MM.1S (cell line): ENCODE data around the gene FCHO2.

Source experiments
- DNase-seq: peaks from one replicate; pipeline ENCODE4 v3.0.0-alpha.2; 2015
- H2AFZ ChIP-seq: fragments of 300-600 bp; sonication (generic); 2 replicates; pipeline ENCODE4 v1.6.0; 2016; ENCODE audit warnings: antibody characterized with exemption, low read length
- H3F3A ChIP-seq: fragments of 300-600 bp; sonication (generic); 2 replicates; pipeline ENCODE4 v1.6.1; 2016; ENCODE audit warnings: mild to moderate bottlenecking, antibody characterized with exemption, low read length, moderate library complexity, mixed read lengths; ENCODE audit not compliant: insufficient read depth
- H3K27ac ChIP-seq: fragments of 300-600 bp; sonication (generic); 2 replicates; pipeline ENCODE4 v1.5.1; 2016; ENCODE audit warnings: mild to moderate bottlenecking, low read length
- H3K27me3 ChIP-seq: fragments of 300-600 bp; sonication (generic); replicated peaks from 2 replicates; pipeline ENCODE4 v1.6.0; 2016; ENCODE audit warnings: low read length; ENCODE audit not compliant: insufficient read depth
- H3K36me3 ChIP-seq: fragments of 300-600 bp; sonication (generic); replicated peaks from 2 replicates; pipeline ENCODE4 v1.6.1; 2016; ENCODE audit warnings: mild to moderate bottlenecking, low read length, mixed read lengths; ENCODE audit not compliant: insufficient read depth
- H3K4me1 ChIP-seq: fragments of 300-600 bp; sonication (generic); 2 replicates; pipeline ENCODE4 v1.6.1; 2016; ENCODE audit warnings: low read length, mixed read lengths
- H3K4me2 ChIP-seq: fragments of 300-600 bp; sonication (generic); 2 replicates; pipeline ENCODE4 v1.6.0; 2016; ENCODE audit warnings: low read depth, low read length
- H3K4me3 ChIP-seq: fragments of 300-600 bp; sonication (generic); 2 replicates; pipeline ENCODE4 v1.5.1; 2016; ENCODE audit warnings: low read length, mixed read lengths
- H3K79me2 ChIP-seq: fragments of 300-600 bp; sonication (generic); 2 replicates; pipeline ENCODE4 v1.6.1; 2016; ENCODE audit warnings: mixed run types, low read length, mixed read lengths
- H3K9ac ChIP-seq: fragments of 300-600 bp; sonication (generic); 2 replicates; pipeline ENCODE4 v1.6.1; 2016; ENCODE audit warnings: low read length, mixed read lengths
- H3K9me2 ChIP-seq: fragments of 300-600 bp; sonication (generic); replicated peaks from 2 replicates; pipeline ENCODE4 v1.6.1; 2016; ENCODE audit warnings: mild to moderate bottlenecking, low read length, mixed read lengths; ENCODE audit not compliant: insufficient read depth
- H3K9me3 ChIP-seq: fragments of 300-600 bp; sonication (generic); replicated peaks from 2 replicates; pipeline ENCODE4 v1.6.1; 2016; ENCODE audit warnings: mild to moderate bottlenecking, low read length, mixed read lengths; ENCODE audit not compliant: insufficient read depth
- H4K20me1 ChIP-seq: fragments of 300-600 bp; sonication (generic); 2 replicates; pipeline ENCODE4 v1.6.1; 2016; ENCODE audit warnings: mild to moderate bottlenecking, low read length, moderate library complexity, mixed read lengths; ENCODE audit not compliant: insufficient read depth
- CTCF ChIP-seq: fragments of 300-600 bp; sonication (generic); IDR thresholded peaks from 2 replicates; pipeline ENCODE4 v1.5.1; 2016; ENCODE audit warnings: antibody characterized with exemption, low read length, mixed read lengths
- EZH2 ChIP-seq: fragments of 300-600 bp; sonication (generic); optimal IDR thresholded peaks from 2 replicates; pipeline ENCODE3; 2017; ENCODE audit warnings: low read depth, mild to moderate bottlenecking, antibody characterized with exemption, low read length, mixed read lengths
- EZH2phosphoT487 ChIP-seq: fragments of 300-600 bp; sonication (generic); IDR thresholded peaks from 2 replicates; pipeline ENCODE4 v1.6.1; 2018; ENCODE audit warnings: antibody characterized with exemption, low read length

Gene FCHO2

DNA sequence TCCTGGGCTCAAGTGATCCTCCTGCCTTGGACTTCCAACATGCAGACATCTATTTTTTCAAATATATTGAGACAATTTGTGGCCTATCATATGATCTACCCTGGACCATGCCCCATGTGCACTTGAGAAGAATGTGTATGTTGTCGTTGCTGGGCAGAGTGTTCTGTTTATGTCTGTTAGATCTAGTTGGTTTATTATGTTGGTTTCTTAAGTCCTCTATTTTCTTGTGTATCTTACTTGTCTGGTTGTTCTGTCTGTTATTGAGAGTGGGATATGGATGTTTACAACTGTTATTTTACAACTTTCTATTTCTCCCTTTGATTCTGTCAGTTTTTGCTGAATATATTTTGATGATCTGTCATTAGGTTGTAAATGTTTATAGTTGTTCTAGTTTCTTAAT, 154.3 kb downstream of the FCHO2 start:
- Histone ChIP-seq H3K79me2 (no peaks in the 10 kb centered on the region), H3K27me3 (no peaks in the 10 kb centered on the region)

DNA sequence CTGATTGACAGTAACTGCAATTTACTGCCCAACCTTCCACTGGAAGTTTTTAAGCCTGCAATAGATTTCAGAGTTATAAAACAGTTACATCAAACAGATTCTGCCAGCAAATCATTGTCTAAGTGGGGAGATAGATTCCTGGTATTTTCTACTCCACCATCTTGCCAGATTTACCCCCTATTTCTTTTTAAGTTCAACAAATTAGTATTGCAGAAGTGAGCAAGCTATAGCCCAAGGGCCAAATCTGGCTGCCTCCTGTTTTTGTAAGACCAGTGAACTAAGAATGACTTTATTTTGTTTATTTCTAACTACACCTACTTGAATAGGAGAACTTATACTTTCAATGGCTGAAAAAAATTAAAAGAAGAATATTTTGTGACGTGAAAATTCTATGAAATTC, 155.7 kb downstream of the FCHO2 start:
- H4K20me1 ChIP-seq: no peaks in the 10 kb centered on the region
- no peaks in the 10 kb centered on the region for H3K79me2 ChIP-seq
- H3K9me3 ChIP-seq: no peaks in the 10 kb centered on the region
- H3K36me3 ChIP-seq: no peaks in the 10 kb centered on the region
- TF ChIP-seq EZH2phosphoT487 (no peak), EZH2 (no peak), CTCF (no peak)
- no peak overlapping the region for H2AFZ ChIP-seq
- no peak for DNase-seq
- H3K4me1 ChIP-seq: 0 out of 2 replicates have a peak, but pooled peaks cover 3% of the 10 kb centered on the region
- no peaks in the 10 kb centered on the region for H3F3A ChIP-seq
- H3K4me2 ChIP-seq: no peak overlapping the region
- 0 out of 2 replicates have a peak, but pooled peaks cover under 1% of the 10 kb centered on the region for H3K27me3 ChIP-seq
- H3K9me2 ChIP-seq: no peaks in the 10 kb centered on the region
- H3K27ac ChIP-seq: no peak overlapping the region
- H3K9ac ChIP-seq: no peak overlapping the region
- H3K4me3 ChIP-seq: no peak overlapping the region

More for the DNA sequence above, 154.3 kb downstream of the FCHO2 start:
- no peak for TF ChIP-seq EZH2
- TF ChIP-seq CTCF: no peak
- no peak for TF ChIP-seq EZH2phosphoT487
- Histone ChIP-seq H3F3A (no peaks in the 10 kb centered on the region), H3K4me3 (no peak overlapping the region), H2AFZ (no peak overlapping the region), H3K27ac (no peak overlapping the region), H3K9me2 (no peaks in the 10 kb centered on the region), H3K9ac (no peak overlapping the region), H3K4me1 (0 out of 2 replicates have a peak, but pooled peaks cover 3% of the 10 kb centered on the region), H3K36me3 (no peaks in the 10 kb centered on the region), H3K9me3 (no peaks in the 10 kb centered on the region), H4K20me1 (no peaks in the 10 kb centered on the region), H3K4me2 (no peak overlapping the region)
- no peak for DNase-seq

- H3K4me3 ChIP-seq: no peak overlapping the region
- no peak for DNase-seq
- H2AFZ ChIP-seq: no peak overlapping the region
- H3F3A ChIP-seq: no peaks in the 10 kb centered on the region
- TF ChIP-seq CTCF (no peak), EZH2 (no peak), EZH2phosphoT487 (no peak)
- no peak overlapping the region for H3K27ac ChIP-seq
- H3K9me3 ChIP-seq: no peaks in the 10 kb centered on the region
- no peaks in the 10 kb centered on the region for H3K36me3 ChIP-seq
- H3K9ac ChIP-seq: no peak overlapping the region
- H3K27me3 ChIP-seq: 0 out of 2 replicates have a peak, but pooled peaks cover 5% of the 10 kb centered on the region
- H4K20me1 ChIP-seq: no peaks in the 10 kb centered on the region
- no peaks in the 10 kb centered on the region for H3K79me2 ChIP-seq
- H3K4me2 ChIP-seq: no peak overlapping the region
- H3K4me1 ChIP-seq: 0 out of 2 replicates have a peak, but pooled peaks cover 3% of the 10 kb centered on the region
- H3K9me2 ChIP-seq: no peaks in the 10 kb centered on the region
Measured at GRCh38 chr5:73112359-73112758, 156.5 kb downstream of the FCHO2 start.
